Measurements from ENCODE around the gene DCST1. TPM values are rescaled to one million over a fixed set of nuclear protein-coding genes. Genes with fewer than 3 reads are reported as not detected.

Gene DCST1
- total and polyA plus RNA-seq, 7 donors: 0.12 to 0.34 TPM; not detected in 5

- intact Hi-C loops (cut with DNase I): no loop called here
- H3K4me3 ChIP-seq: no peak overlapping the region
- WGBS, 3 donors: 78 to 86% (median 83%) methylated on average over 4 of the region's 4 CpGs
- no peak overlapping the region for H3K27ac ChIP-seq
- no peaks in the 10 kb centered on the region for H3K27me3 ChIP-seq (ENCODE audit: insufficient read depth in 3 of 3, low read length in 2 of 3)
- no peak for TF ChIP-seq CTCF (IDR thresholded peaks at IDR 0.05)
- ATAC-seq: no peak
- no peaks in the 10 kb centered on the region for H3K9me3 ChIP-seq
- DNase-seq: no peak
- H3K36me3 ChIP-seq (ENCODE audit: insufficient read depth in 1 of 2, low read depth in 1 of 2): no peaks in the 10 kb centered on the region
- no peaks in the 10 kb centered on the region for H3K4me1 ChIP-seq
These were observed 5.7 kb downstream of the DCST1 start for GRCh38 chr1:155039308-155039669.

GRCh38 chr1:155040358-155041093 is 6.9 kb downstream of the DCST1 start:
- Histone ChIP-seq H3K9me3 (no peaks in the 10 kb centered on the region), H3K4me3 (no peak overlapping the region), H3K36me3 (ENCODE audit: insufficient read depth in 1 of 2, low read depth in 1 of 2) (no peaks in the 10 kb centered on the region), H3K27ac (no peak overlapping the region), H3K4me1 (peaks cover 8% of the 10 kb centered on the region), H3K27me3 (ENCODE audit: insufficient read depth in 3 of 3, low read length in 2 of 3) (no peaks in the 10 kb centered on the region)
- DNase-seq (no peak), ATAC-seq (no peak)
- 83 to 86% (median 84%) methylated on average over 14 of the region's 14 CpGs for WGBS, 3 donors
- TF ChIP-seq CTCF (IDR thresholded peaks at IDR 0.05): no peak
- intact Hi-C loops (cut with DNase I): loop anchor here in 1 of 2 donors (5.0 kb wide), 1 partner anchor 42 kb away; no protein-coding TSS in a partner anchor

GRCh38 chr1:155042789-155043188 is 9.2 kb downstream of the DCST1 start:
- Histone ChIP-seq H3K27me3 (ENCODE audit: insufficient read depth in 3 of 3, low read length in 2 of 3) (no peaks in the 10 kb centered on the region), H3K4me1 (peaks cover 8% of the 10 kb centered on the region), H3K36me3 (ENCODE audit: insufficient read depth in 1 of 2, low read depth in 1 of 2) (no peaks in the 10 kb centered on the region), H3K9me3 (no peaks in the 10 kb centered on the region), H3K27ac (no peak overlapping the region), H3K4me3 (no peak overlapping the region)
- no peak for TF ChIP-seq CTCF (IDR thresholded peaks at IDR 0.05)
- WGBS, 3 donors: 86 to 91% (median 88%) methylated on average over 5 of the region's 5 CpGs
- DNase-seq: no peak
- ATAC-seq: no peak
- intact Hi-C loops (cut with DNase I): loop anchor here in 1 of 2 donors (5.0 kb wide), 1 partner anchor 40 kb away; no protein-coding TSS in a partner anchor

- no peaks in the 10 kb centered on the region for H3K9me3 ChIP-seq
- H3K4me1 ChIP-seq: peaks cover 12% of the 10 kb centered on the region
- WGBS, 3 donors: 76 to 85% (median 84%) methylated on average over 10 to 12 of the region's 12 CpGs
- H3K4me3 ChIP-seq: no peak overlapping the region
- DNase-seq (no peak), ATAC-seq (no peak)
- H3K36me3 ChIP-seq (ENCODE audit: insufficient read depth in 1 of 2, low read depth in 1 of 2): no peaks in the 10 kb centered on the region
- no peak overlapping the region for H3K27ac ChIP-seq
- H3K27me3 ChIP-seq (ENCODE audit: insufficient read depth in 3 of 3, low read length in 2 of 3): no peaks in the 10 kb centered on the region
- no peak for TF ChIP-seq CTCF (IDR thresholded peaks at IDR 0.05)
- intact Hi-C loops (cut with DNase I): loop anchor here in 1 of 2 donors (5.0 kb wide), 1 partner anchor 39 kb away; no protein-coding TSS in a partner anchor
These were observed 9.7 kb downstream of the DCST1 start for GRCh38 chr1:155043301-155043702.

Data from psoas muscle (tissue), 8 donors.